Activated CD8-positive, alpha-beta T cell treated with anti-CD3 and anti-CD28 coated beads, Interleukin-2, amount 10 ng/mL, durations not matched to agents 7 days and 5 days (primary cell): ENCODE results near the gene N4BP2. TPM values are rescaled to one million over a fixed set of nuclear protein-coding genes. Genes with fewer than 3 reads are reported as not detected.
"Not testable (repeated sequence)": the region's sequence is repeated elsewhere in the genome, so short reads cannot be mapped to it uniquely, and the experiment has no call there.

ENCODE experiments used
- ATAC-seq: fragments of 150-1000 bp; cut with Tn5 transposase; one replicate; pipeline ENCODE4 v1.10.0; 2021; ENCODE audit warnings: moderate library complexity
- CTCF ChIA-PET: fragments of 350-600 bp; sonication (Branson Sonifier 250); formaldehyde crosslinking; loops from one replicate; lab custom pipeline; 2021; ENCODE audit warnings: antibody characterized with exemption; lab: Charles Lee
- POLR2A ChIA-PET: fragments of 350-600 bp; sonication (Branson Sonifier 250); formaldehyde crosslinking; loops from one replicate; lab custom pipeline; 2021; ENCODE audit warnings: antibody characterized with exemption; lab: Charles Lee
- DNase-seq: peaks from one replicate; pipeline ENCODE4 v3.0.0-alpha.2; 2020
- H3K27ac Mint-ChIP-seq: one replicate; pipeline ENCODE4 v1.8.0; 2021; ENCODE audit warnings: mild to moderate bottlenecking, mixed read lengths
- H3K27me3 Mint-ChIP-seq: one replicate; pipeline ENCODE4 v1.8.0; 2021; ENCODE audit warnings: low read depth, mixed read lengths
- H3K36me3 Mint-ChIP-seq: one replicate; pipeline ENCODE4 v1.8.0; 2021; ENCODE audit warnings: low read depth, mixed read lengths
- H3K4me1 Mint-ChIP-seq: one replicate; pipeline ENCODE4 v1.8.0; 2021; ENCODE audit warnings: low read depth, mixed read lengths
- H3K4me3 Mint-ChIP-seq: one replicate; pipeline ENCODE4 v1.8.0; 2021; ENCODE audit warnings: mild to moderate bottlenecking, mixed read lengths
- H3K9me3 Mint-ChIP-seq: one replicate; pipeline ENCODE4 v1.8.0; 2022; ENCODE audit warnings: mixed read lengths; ENCODE audit not compliant: insufficient read depth
- total RNA-seq, 2 experiments: library from RNA; stranded (reverse); gene quantifications; one replicate each; pipeline ENCODE4 v1.2.3, GENCODE V29; 2021

Gene N4BP2
- 10 to 100 TPM; 25.1 to 29.0 TPM for total RNA-seq

- H3K4me3 Mint-ChIP-seq = peak within 1 kb of the TSS; percentile 93
- peaks cover 22% of the 10 kb centered on the region for H3K36me3 Mint-ChIP-seq
- H3K4me1 Mint-ChIP-seq = peaks cover 37% of the 10 kb centered on the region
- ChIA-PET POLR2A (interaction anchor here (0.6 to 5.3 kb wide), 31 partner anchors 10 to 871 kb away, joined by 3 to 52 read pairs (median 4); partner anchors contain the start of gene RHOH), CTCF (interaction anchor here (0.7 to 3.5 kb wide), 33 partner anchors 63 to 784 kb away, joined by 3 to 26 read pairs (median 5); partner anchors contain the start of gene PDS5A)
- H3K27me3 Mint-ChIP-seq = peaks cover 8% of the 10 kb centered on the region
- DNase-seq (peak; percentile 80), ATAC-seq (peak; percentile 49)
- no peaks in the 10 kb centered on the region for H3K9me3 Mint-ChIP-seq
- H3K27ac Mint-ChIP-seq = peak within 1 kb of the TSS; percentile 96
Observed at GRCh38 chr4:40056716-40057585, at the start of gene N4BP2. TSS of gene N4BP2 (plus strand) at chr4:40056850. CDS start at chr4:40097341, 40,491 bp downstream.

GRCh38 chr4:40016007-40016406, 40.6 kb upstream of the N4BP2 start:
- no peaks in the 10 kb centered on the region for H3K9me3 Mint-ChIP-seq
- ATAC-seq = no peak
- no peaks in the 10 kb centered on the region for H3K27me3 Mint-ChIP-seq
- no peaks in the 10 kb centered on the region for H3K4me1 Mint-ChIP-seq
- H3K27ac Mint-ChIP-seq = no peak overlapping the region
- H3K4me3 Mint-ChIP-seq = no peak overlapping the region
- ChIA-PET CTCF (no interaction called here), POLR2A (no interaction called here)
- H3K36me3 Mint-ChIP-seq = no peaks in the 10 kb centered on the region
- no peak for DNase-seq

GRCh38 chr4:40020221-40020620, 36.4 kb upstream of the N4BP2 start:
- H3K27ac Mint-ChIP-seq = no peak overlapping the region
- H3K9me3 Mint-ChIP-seq = no peaks in the 10 kb centered on the region
- ATAC-seq (no peak), DNase-seq (no peak)
- POLR2A ChIA-PET = no interaction called here
- H3K4me1 Mint-ChIP-seq = no peaks in the 10 kb centered on the region
- H3K4me3 Mint-ChIP-seq = no peak overlapping the region
- CTCF ChIA-PET = no interaction called here
- no peaks in the 10 kb centered on the region for H3K27me3 Mint-ChIP-seq
- no peaks in the 10 kb centered on the region for H3K36me3 Mint-ChIP-seq

GRCh38 chr4:40021116-40021515, 35.5 kb upstream of the N4BP2 start:
- H3K4me1 Mint-ChIP-seq, H3K4me3 Mint-ChIP-seq, H3K27me3 Mint-ChIP-seq, CTCF ChIA-PET, H3K36me3 Mint-ChIP-seq, DNase-seq, H3K9me3 Mint-ChIP-seq, ATAC-seq, H3K27ac Mint-ChIP-seq: not testable (repeated sequence)
- POLR2A ChIA-PET = interaction anchor here (1.0 kb wide), 1 partner anchor 35 kb away, joined by 3 read pairs; the partner anchor contains the start of gene N4BP2

- not testable (repeated sequence) for H3K9me3 Mint-ChIP-seq
Observed at GRCh38 chr4:40024049-40024448, 32.6 kb upstream of the N4BP2 start.

GRCh38 chr4:40032785-40033184, 23.9 kb upstream of the N4BP2 start:
- Mint-ChIP-seq H3K27ac (no peak overlapping the region), H3K4me1 (no peaks in the 10 kb centered on the region), H3K9me3 (no peaks in the 10 kb centered on the region), H3K36me3 (no peaks in the 10 kb centered on the region), H3K27me3 (no peaks in the 10 kb centered on the region), H3K4me3 (no peak overlapping the region)
- ChIA-PET CTCF (no interaction called here), POLR2A (no interaction called here)
- ATAC-seq = no peak
- no peak for DNase-seq

More at GRCh38 chr4:40024049-40024448, 32.6 kb upstream of the N4BP2 start:
- H3K4me1 Mint-ChIP-seq, ATAC-seq, H3K4me3 Mint-ChIP-seq, H3K27me3 Mint-ChIP-seq, H3K36me3 Mint-ChIP-seq, CTCF ChIA-PET, DNase-seq, H3K27ac Mint-ChIP-seq, POLR2A ChIA-PET: not testable (repeated sequence)

GRCh38 chr4:40033613-40034012, 23.0 kb upstream of the N4BP2 start:
- POLR2A ChIA-PET = interaction anchor here (0.6 kb wide), 1 partner anchor 204 kb away, joined by 3 read pairs; no protein-coding TSS in a partner anchor
- ATAC-seq (no peak), DNase-seq (no peak)
- Mint-ChIP-seq H3K4me1 (no peaks in the 10 kb centered on the region), H3K27ac (no peak overlapping the region), H3K27me3 (no peaks in the 10 kb centered on the region), H3K36me3 (no peaks in the 10 kb centered on the region), H3K4me3 (no peak overlapping the region), H3K9me3 (no peaks in the 10 kb centered on the region)
- CTCF ChIA-PET = no interaction called here

- no peak for DNase-seq
- no peak for ATAC-seq
- Mint-ChIP-seq H3K27me3 (no peaks in the 10 kb centered on the region), H3K9me3 (no peaks in the 10 kb centered on the region), H3K27ac (no peak overlapping the region), H3K4me1 (no peaks in the 10 kb centered on the region), H3K36me3 (no peaks in the 10 kb centered on the region), H3K4me3 (no peak overlapping the region)
- POLR2A ChIA-PET = no interaction called here
- CTCF ChIA-PET = no interaction called here
Observed at GRCh38 chr4:40038977-40039376, 17.7 kb upstream of the N4BP2 start.

- DNase-seq (no peak), ATAC-seq (no peak)
- no peak overlapping the region for H3K27ac Mint-ChIP-seq
- no peaks in the 10 kb centered on the region for H3K27me3 Mint-ChIP-seq
- ChIA-PET POLR2A (no interaction called here), CTCF (no interaction called here)
- H3K9me3 Mint-ChIP-seq = no peaks in the 10 kb centered on the region
- H3K36me3 Mint-ChIP-seq = no peaks in the 10 kb centered on the region
- H3K4me3 Mint-ChIP-seq = no peak overlapping the region
- H3K4me1 Mint-ChIP-seq = no peaks in the 10 kb centered on the region
Observed at GRCh38 chr4:40040908-40041307, 15.7 kb upstream of the N4BP2 start.

GRCh38 chr4:40043786-40044185, 12.9 kb upstream of the N4BP2 start:
- Mint-ChIP-seq H3K36me3 (no peaks in the 10 kb centered on the region), H3K27me3 (no peaks in the 10 kb centered on the region), H3K9me3 (no peaks in the 10 kb centered on the region), H3K4me3 (no peak overlapping the region), H3K4me1 (peaks cover 5% of the 10 kb centered on the region), H3K27ac (no peak overlapping the region)
- ChIA-PET CTCF (no interaction called here), POLR2A (interaction anchor here (0.9 kb wide), 1 partner anchor 12 kb away, joined by 3 read pairs; the partner anchor contains the start of gene N4BP2)
- no peak for ATAC-seq
- DNase-seq = no peak

- Mint-ChIP-seq H3K9me3 (no peaks in the 10 kb centered on the region), H3K36me3 (no peaks in the 10 kb centered on the region), H3K27me3 (no peaks in the 10 kb centered on the region), H3K4me1 (peaks cover 5% of the 10 kb centered on the region), H3K27ac (peak overlapping the region; percentile 49), H3K4me3 (no peak overlapping the region)
- peak; percentile 79 for ATAC-seq
- DNase-seq = no peak
- POLR2A ChIA-PET = interaction anchor here (0.6 to 1.6 kb wide), 2 partner anchors 10 to 160 kb away, joined by 4 to 6 read pairs; partner anchors contain the start of gene N4BP2
- CTCF ChIA-PET = interaction anchor here (0.9 to 1.8 kb wide), 2 partner anchors 43 to 68 kb away, joined by 3 read pairs; partner anchors contain the start of gene PDS5A
Observed at GRCh38 chr4:40046311-40046980, 10.2 kb upstream of the N4BP2 start.
